GM18868 (cell line): ENCODE measurements around the gene OR51G1.
"Not testable (repeated sequence)": the region's sequence is repeated elsewhere in the genome, so short reads cannot be mapped to it uniquely, and the experiment has no call there.

ENCODE experiments used
- ATAC-seq: cut with Tn5 transposase; IDR thresholded peaks from one replicate; pipeline ENCODE4 v1.9.1; 2021; ENCODE audit warnings: mild to moderate bottlenecking, moderate library complexity; ENCODE audit not compliant: unreplicated experiment

The OR51G1 gene

GRCh38 chr11:4924239-4924638 lies at the start of gene OR51G1:
TSS of gene OR51G1 (minus strand) at chr11:4924339. CDS start at chr11:4924339, 0 bp downstream.
- no peak for ATAC-seq

- ATAC-seq = no peak
Measured at GRCh38 chr11:4962816-4963215, 38.7 kb upstream of the OR51G1 start.

GRCh38 chr11:4960877-4961276 lies 36.7 kb upstream of the OR51G1 start:
- no peak for ATAC-seq

GRCh38 chr11:4957396-4957795 lies 33.3 kb upstream of the OR51G1 start:
- no peak for ATAC-seq

DNA sequence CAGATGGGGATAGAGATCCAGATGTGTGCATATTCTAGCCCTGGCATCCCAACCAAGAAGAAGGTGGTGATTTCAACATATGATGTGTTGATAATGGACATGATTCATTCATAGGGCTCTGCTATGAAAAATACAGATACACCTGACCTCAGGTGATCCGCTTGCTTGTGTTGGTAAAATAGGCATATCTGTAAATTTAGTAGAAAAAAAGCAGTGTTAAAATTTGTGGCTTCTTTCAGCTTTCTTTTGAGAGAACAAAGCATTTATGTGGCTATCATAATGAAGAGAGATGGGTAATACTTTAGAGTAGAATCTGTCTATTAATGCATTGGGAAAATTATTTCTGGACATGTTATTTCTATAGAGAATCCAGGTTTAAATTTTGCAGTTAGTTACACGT lies 31.5 kb upstream of the OR51G1 start, which contains the start of gene OR51A2:
Gene OR51A2 (minus strand): TSS at position 101 of the 400 bp plus-strand sequence. CDS start 0 bp downstream, at position 101.
- ATAC-seq = not testable (repeated sequence)

GRCh38 chr11:4947505-4947904 lies 23.4 kb upstream of the OR51G1 start, which contains the start of gene OR51A4:
TSS of gene OR51A4 (minus strand) at chr11:4947605. CDS start at chr11:4947100, 505 bp downstream.
- ATAC-seq = no peak

DNA sequence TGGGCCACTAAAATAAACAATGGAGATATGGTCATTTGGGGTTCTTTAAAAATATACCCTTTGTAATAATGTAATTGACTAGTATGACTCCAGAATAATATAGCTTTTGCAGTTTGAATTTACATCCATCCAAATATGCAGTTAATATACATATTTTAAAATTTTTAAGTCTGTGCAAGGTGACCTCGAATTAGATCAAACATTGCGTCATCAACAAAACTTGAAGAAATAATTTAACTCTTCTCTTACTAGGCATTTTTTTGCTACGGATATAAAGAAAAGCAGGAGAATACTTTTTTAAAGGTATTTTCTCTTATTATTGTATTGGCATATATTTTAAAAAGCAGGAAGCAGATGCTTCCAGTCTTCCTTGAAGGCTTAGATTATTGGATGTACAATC lies 12.6 kb upstream of the OR51G1 start:
- no peak for ATAC-seq

DNA sequence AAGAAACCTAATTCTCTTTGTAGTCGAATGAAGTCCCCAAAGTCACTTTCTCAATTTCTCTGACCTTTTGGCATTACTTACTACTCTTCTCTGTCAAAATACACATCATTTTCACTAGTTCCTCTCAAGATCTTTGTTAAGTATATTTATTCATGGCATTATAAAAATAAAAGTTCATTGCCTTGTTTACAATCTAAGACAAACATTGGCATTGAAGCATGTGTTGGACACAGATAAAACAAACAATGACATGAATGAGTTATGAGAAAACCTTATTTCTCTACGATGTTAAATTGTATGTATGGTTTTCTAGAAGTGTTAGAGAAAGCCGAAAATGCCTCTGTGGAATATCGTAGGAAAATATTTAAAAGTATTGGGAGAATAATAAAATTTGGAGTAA lies 8.6 kb upstream of the OR51G1 start:
- ATAC-seq = no peak

GRCh38 chr11:4926608-4927007 lies 2.5 kb upstream of the OR51G1 start:
- no peak for ATAC-seq

DNA sequence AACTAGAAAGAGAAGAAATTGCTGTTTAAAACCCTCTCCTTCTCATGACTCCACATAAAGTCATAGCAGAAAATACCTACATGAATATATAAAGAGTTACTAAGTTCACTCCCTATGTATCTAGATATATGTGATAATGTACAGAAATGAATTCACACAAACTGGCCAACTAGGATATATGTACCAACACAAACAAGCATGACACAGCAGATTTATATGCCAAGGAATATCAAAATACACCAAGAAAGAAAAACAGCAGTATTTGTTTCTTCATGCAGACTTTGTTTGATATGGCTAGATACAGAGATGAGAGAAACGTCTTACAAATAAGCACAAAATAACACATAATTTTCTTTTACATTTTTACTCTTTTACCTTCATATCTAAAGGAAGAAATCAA lies 1.8 kb downstream of the OR51G1 start:
- ATAC-seq = no peak

- no peak for ATAC-seq
Measured at GRCh38 chr11:4921796-4922195, 2.3 kb downstream of the OR51G1 start.

DNA sequence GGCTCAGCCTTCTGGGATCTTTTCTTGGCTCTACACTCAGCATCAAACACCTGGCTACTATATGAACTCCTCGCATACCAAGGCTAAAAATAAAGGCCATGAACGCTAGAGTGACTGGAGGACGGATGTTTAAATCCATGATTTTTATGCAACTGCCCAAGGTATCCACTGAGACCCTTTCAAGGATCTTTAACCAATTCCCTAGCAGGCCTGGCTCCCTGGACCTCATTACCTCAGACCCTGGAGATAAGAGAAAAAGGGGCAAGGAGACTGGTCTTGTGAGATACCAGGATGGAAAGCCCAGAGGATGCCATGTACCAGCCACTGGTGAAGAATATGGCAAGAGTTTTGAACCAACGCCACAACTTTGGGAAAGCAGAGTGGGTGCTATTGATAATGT lies 4.9 kb downstream of the OR51G1 start, which contains the start of gene OR51G2:
Gene OR51G2 (minus strand): TSS at position 101 of the 400 bp plus-strand sequence. CDS start 3,687 bp downstream, outside the sequence.
- ATAC-seq = no peak

DNA sequence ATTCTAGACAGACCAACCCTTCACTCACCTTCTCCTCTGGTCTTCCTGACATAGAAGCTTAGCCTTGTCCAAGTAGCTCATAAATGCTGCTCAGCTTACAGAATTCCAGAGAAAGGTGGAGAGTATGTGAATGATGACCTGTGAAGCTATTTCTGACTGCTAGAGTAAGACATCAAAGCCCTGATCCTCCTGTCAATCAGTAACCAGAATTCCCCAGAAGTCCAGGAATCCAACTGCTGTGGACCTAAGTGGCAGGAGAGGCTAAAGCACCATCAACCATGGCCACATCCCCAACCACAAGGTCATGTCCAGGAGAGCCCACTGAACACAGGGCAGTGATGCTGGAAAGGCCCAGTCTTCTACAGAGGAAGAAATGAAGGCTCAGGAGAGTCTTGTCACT lies 7.6 kb downstream of the OR51G1 start:
- ATAC-seq = no peak

GRCh38 chr11:4903484-4903883 lies 20.7 kb downstream of the OR51G1 start, which contains the start of gene OR51A7:
TSS of gene OR51A7 (plus strand) at chr11:4903783. CDS start at chr11:4907370, 3,587 bp downstream.
- ATAC-seq = no peak

DNA sequence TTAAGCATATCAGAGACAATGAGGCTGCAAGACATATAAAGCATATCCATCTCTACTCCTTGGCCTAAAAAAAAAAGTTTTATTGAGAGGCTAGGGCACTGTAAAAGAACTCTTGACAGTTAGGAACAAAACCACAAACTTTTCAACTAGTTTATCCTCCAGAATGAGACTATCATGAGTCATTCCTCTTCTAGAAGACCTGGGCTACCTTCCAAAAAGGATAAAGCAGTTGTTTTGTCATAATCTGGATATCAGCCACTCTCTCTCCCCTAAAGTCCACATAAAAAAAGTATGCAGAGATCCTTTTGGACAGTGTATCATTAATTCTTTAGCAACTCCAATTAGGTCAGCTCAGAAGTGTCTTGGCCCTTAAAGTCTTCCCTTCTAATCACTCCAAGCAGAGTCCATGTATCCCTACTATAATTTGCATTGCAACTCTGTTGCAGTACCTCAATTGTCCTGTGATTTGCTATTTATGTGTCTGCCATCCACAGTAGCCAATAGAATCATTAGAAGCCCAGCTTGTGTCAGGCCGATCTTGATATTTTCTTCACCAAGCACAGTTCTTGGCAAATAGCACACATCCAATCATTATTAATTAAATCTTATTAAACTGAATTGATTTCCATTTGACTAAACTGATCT lies 32.0 kb downstream of the OR51G1 start:
- ATAC-seq = no peak

GRCh38 chr11:4890279-4890678 lies 33.9 kb downstream of the OR51G1 start:
- no peak for ATAC-seq

DNA sequence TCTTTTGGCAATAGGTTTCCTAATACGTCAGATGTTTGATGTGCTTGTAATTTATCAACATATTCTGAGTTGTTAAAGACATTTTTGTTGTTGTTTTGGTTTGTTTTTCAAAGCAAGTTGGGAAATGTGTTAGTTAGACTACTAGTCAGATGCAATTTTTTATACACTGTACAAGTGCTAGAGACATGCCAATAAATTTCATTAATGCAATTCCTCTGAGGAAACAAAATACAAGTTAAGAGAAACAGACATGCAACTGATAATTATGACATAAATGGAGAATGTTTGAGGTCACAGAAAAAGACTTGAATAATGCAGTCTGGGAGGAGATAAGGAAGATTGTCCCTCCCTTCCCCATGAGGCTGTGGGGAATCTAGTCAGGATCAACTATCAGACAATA lies 36.5 kb downstream of the OR51G1 start:
- ATAC-seq = no peak

GRCh38 chr11:4886186-4886585 lies 38.0 kb downstream of the OR51G1 start:
- no peak for ATAC-seq

DNA sequence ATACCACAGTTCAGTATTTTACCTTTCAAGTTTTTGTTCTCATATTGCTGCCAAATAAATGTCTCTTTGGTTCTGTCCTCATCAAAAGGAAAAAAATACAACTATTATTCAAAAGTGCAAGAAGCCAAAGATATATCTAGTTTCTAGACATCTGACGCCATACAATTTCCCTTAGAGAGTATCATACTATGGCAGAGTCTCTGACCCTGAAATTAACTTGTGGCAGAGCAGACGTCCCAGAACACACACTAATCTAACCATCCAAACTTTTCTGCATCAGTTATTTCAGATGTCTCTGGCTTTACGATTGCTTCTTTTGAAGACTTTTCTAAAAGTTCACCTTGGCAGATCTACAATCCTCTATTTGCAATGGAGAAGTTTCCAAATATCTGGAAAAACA lies 39.8 kb downstream of the OR51G1 start:
- ATAC-seq = no peak

DNA sequence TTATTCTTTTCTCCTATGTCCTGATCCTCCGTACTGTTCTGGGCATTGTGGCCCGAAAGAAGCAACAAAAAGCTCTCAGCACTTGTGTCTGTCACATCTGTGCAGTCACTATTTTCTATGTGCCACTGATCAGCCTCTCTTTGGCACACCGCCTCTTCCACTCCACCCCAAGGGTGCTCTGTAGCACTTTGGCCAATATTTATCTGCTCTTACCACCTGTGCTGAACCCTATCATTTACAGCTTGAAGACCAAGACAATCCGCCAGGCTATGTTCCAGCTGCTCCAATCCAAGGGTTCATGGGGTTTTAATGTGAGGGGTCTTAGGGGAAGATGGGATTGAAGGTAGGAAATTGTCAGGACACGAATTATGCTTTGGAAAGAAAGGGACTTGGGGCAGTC lies 41.6 kb downstream of the OR51G1 start:
- no peak for ATAC-seq

DNA sequence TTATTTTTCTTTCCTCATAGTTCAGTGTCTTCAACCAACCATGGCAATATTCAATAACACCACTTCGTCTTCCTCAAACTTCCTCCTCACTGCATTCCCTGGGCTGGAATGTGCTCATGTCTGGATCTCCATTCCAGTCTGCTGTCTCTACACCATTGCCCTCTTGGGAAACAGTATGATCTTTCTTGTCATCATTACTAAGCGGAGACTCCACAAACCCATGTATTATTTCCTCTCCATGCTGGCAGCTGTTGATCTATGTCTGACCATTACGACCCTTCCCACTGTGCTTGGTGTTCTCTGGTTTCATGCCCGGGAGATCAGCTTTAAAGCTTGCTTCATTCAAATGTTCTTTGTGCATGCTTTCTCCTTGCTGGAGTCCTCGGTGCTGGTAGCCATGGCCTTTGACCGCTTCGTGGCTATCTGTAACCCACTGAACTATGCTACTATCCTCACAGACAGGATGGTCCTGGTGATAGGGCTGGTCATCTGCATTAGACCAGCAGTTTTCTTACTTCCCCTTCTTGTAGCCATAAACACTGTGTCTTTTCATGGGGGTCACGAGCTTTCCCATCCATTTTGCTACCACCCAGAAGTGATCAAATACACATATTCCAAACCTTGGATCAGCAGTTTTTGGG lies 42.2 kb downstream of the OR51G1 start, which contains the start of gene OR51T1:
Gene OR51T1 (plus strand): TSS at position 41 of the 641 bp plus-strand sequence. CDS start 0 bp downstream, at position 41.
- no peak for ATAC-seq

GRCh38 chr11:4881188-4881587 lies 43.0 kb downstream of the OR51G1 start:
- ATAC-seq = no peak
